ENCODE data around the gene TGFBR2.

The TGFBR2 gene

GRCh38 chr3:30729512-30729911, 123.1 kb downstream of the TGFBR2 start:
- DNase-seq, result no peak

GRCh38 chr3:30729936-30730335, 123.5 kb downstream of the TGFBR2 start:
- DNase-seq, result no peak

GRCh38 chr3:30730967-30731366, 124.6 kb downstream of the TGFBR2 start:
- DNase-seq, result no peak

- DNase-seq, result no peak
Measured at GRCh38 chr3:30733209-30733608, 126.8 kb downstream of the TGFBR2 start.

GRCh38 chr3:30733696-30734095, 127.3 kb downstream of the TGFBR2 start:
- no peak for DNase-seq

- DNase-seq, result no peak
Measured at GRCh38 chr3:30737743-30738499, 131.5 kb downstream of the TGFBR2 start.

- no peak for DNase-seq
Measured at GRCh38 chr3:30738605-30739004, 132.2 kb downstream of the TGFBR2 start.

GRCh38 chr3:30741889-30742288, 135.5 kb downstream of the TGFBR2 start:
- DNase-seq, result no peak

GRCh38 chr3:30742796-30743619, 136.6 kb downstream of the TGFBR2 start:
- no peak for DNase-seq
